Right lobe of liver (tissue), 4 donors: ENCODE results near the gene RBM14.

Source experiments
- POLR2A ChIP-seq: fragments of 450-650 bp; IDR thresholded peaks from one replicate; pipeline ENCODE4 v1.6.1; 2017; ENCODE audit warnings: antibody characterized with exemption, mild to moderate bottlenecking
- TF ChIP-seq, protein P1 (sequence below), 4 donors: fragments of 200-600 bp in 3 of 4; fragments of 450-650 bp in 1 of 4; IDR thresholded peaks; one replicate each; pipeline versions ENCODE4 v1.5.1 to v1.8.0; 2016 to 2022; ENCODE audit warnings: antibody characterized with exemption in 4 of 4, mild to moderate bottlenecking in 2 of 4
- donor health status: DM: no; HTN: no; CAD: no.
- donor health status: DM: no; HTN: no; CAD: no.
- donor health status: DM: no; HTN: yes; CAD: no.

DNA sequence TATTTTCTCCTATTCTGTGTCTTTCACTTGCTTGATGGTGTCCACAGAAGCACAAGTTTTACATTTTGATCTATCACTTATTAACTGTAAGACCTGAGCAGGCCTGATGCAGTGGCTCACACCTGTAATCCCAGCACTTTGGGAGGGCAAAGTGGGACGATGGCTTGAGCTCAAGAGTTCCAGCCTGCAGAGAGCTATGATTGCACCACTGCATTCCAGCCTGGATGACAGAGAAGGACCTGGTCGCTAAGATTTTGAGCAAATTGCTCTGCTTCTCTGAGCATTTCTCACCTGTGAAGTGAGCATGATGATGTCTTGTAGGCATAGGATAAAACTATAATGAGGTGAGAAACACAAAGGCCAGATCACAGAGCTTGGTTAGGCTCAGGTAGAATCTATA lies 30.3 kb upstream of the RBM14 start:
- TF ChIP-seq, protein P1, sequence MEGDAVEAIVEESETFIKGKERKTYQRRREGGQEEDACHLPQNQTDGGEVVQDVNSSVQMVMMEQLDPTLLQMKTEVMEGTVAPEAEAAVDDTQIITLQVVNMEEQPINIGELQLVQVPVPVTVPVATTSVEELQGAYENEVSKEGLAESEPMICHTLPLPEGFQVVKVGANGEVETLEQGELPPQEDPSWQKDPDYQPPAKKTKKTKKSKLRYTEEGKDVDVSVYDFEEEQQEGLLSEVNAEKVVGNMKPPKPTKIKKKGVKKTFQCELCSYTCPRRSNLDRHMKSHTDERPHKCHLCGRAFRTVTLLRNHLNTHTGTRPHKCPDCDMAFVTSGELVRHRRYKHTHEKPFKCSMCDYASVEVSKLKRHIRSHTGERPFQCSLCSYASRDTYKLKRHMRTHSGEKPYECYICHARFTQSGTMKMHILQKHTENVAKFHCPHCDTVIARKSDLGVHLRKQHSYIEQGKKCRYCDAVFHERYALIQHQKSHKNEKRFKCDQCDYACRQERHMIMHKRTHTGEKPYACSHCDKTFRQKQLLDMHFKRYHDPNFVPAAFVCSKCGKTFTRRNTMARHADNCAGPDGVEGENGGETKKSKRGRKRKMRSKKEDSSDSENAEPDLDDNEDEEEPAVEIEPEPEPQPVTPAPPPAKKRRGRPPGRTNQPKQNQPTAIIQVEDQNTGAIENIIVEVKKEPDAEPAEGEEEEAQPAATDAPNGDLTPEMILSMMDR (IDR thresholded peaks at IDR 0.05) = no peak
- no peak for TF ChIP-seq POLR2A
